Mesenchymal stem cell (in vitro differentiated cells and primary cell): ENCODE measurements around the gene MOCS2.

ENCODE experiments used
- DNase-seq: peaks from one replicate; pipeline ENCODE4 v3.0.0-alpha.2; 2013
- H2AFZ ChIP-seq: one replicate; pipeline ENCODE4 v1.6.1; 2013; ENCODE audit warnings: low read depth, mild to moderate bottlenecking, control low read depth, inconsistent platforms, low read length, moderate library complexity
- H2AK5ac ChIP-seq: 2 replicates; pipeline ENCODE4 v1.6.1; 2013; ENCODE audit warnings: low read length, moderate library complexity, mild to moderate bottlenecking, inconsistent platforms; ENCODE audit not compliant: severe bottlenecking
- H2BK120ac ChIP-seq: one replicate; pipeline ENCODE4 v1.6.1; 2013; ENCODE audit warnings: low read depth, mild to moderate bottlenecking, inconsistent platforms, low read length, moderate library complexity
- H2BK12ac ChIP-seq, 2 experiments: one replicate each; pipeline ENCODE4 v1.6.1; 2013; ENCODE audit warnings: inconsistent platforms in 2 of 2, low read length in 2 of 2, mild to moderate bottlenecking in 2 of 2, moderate library complexity in 2 of 2, control low read depth in 1 of 2
- H2BK15ac ChIP-seq: one replicate; pipeline ENCODE4 v1.6.1; 2013; ENCODE audit warnings: mild to moderate bottlenecking, low read depth, inconsistent platforms; ENCODE audit not compliant: poor library complexity, severe bottlenecking
- H2BK5ac ChIP-seq: 2 replicates; pipeline ENCODE4 v1.6.1; 2013; ENCODE audit warnings: low read depth, mild to moderate bottlenecking, low read length, control low read depth, inconsistent platforms; ENCODE audit not compliant: poor library complexity, severe bottlenecking
- H3K14ac ChIP-seq, 2 experiments: one replicate each; pipeline ENCODE4 v1.6.1; 2013; ENCODE audit warnings: inconsistent platforms in 2 of 2, low read length in 2 of 2, control low read depth in 1 of 2, mild to moderate bottlenecking in 1 of 2, moderate library complexity in 1 of 2
- H3K18ac ChIP-seq, 2 experiments: one replicate each; pipeline ENCODE4 v1.6.1; 2013; ENCODE audit warnings: inconsistent platforms in 2 of 2, low read length in 2 of 2, control low read depth in 1 of 2, low read depth in 1 of 2, mild to moderate bottlenecking in 1 of 2
- H3K23ac ChIP-seq, 2 experiments: one replicate each; pipeline ENCODE4 v1.6.1; 2013; ENCODE audit warnings: inconsistent platforms in 2 of 2, low read length in 2 of 2, mild to moderate bottlenecking in 2 of 2, moderate library complexity in 2 of 2, control low read depth in 1 of 2
- H3K27ac ChIP-seq: 2 replicates; pipeline ENCODE4 v1.5.1; 2013; ENCODE audit warnings: mild to moderate bottlenecking, moderate library complexity, low read length, control low read depth, inconsistent platforms; ENCODE audit not compliant: poor library complexity, severe bottlenecking
- H3K27me3 ChIP-seq, 2 experiments: 2 replicates each; pipeline versions ENCODE4 v1.6.1 to v1.7.0; 2013; ENCODE audit warnings: low read length in 2 of 2, mild to moderate bottlenecking in 2 of 2, moderate library complexity in 2 of 2, control low read depth in 1 of 2, inconsistent platforms in 1 of 2; ENCODE audit not compliant: control insufficient read depth in 1 of 2, insufficient read depth in 1 of 2
- H3K36me3 ChIP-seq, 2 experiments: 2 replicates each; pipeline versions ENCODE4 v1.6.1 to v1.7.0; 2013; ENCODE audit warnings: low read length in 2 of 2, control low read depth in 1 of 2, inconsistent platforms in 1 of 2, low read depth in 1 of 2, mild to moderate bottlenecking in 1 of 2; ENCODE audit not compliant: insufficient read depth in 2 of 2, control insufficient read depth in 1 of 2
- H3K4ac ChIP-seq, 2 experiments: one replicate each; pipeline ENCODE4 v1.6.1; 2013; ENCODE audit warnings: inconsistent platforms in 2 of 2, low read length in 2 of 2, mild to moderate bottlenecking in 2 of 2, moderate library complexity in 2 of 2, control low read depth in 1 of 2, low read depth in 1 of 2
- H3K4me1 ChIP-seq: 2 replicates; pipeline ENCODE4 v1.6.1; 2013; ENCODE audit warnings: low read depth, low read length, control low read depth; ENCODE audit not compliant: control insufficient read depth, insufficient read depth
- H3K4me2 ChIP-seq: 2 replicates; pipeline ENCODE4 v1.6.1; 2013; ENCODE audit warnings: low read length, mild to moderate bottlenecking, inconsistent platforms; ENCODE audit not compliant: poor library complexity, severe bottlenecking
- H3K4me3 ChIP-seq, 2 experiments: 2 replicates each; pipeline versions ENCODE4 v1.5.1 to v1.7.0; 2013; ENCODE audit warnings: low read length in 2 of 2, mild to moderate bottlenecking in 2 of 2, control low read depth in 1 of 2, low read depth in 1 of 2; ENCODE audit not compliant: insufficient read depth in 1 of 2
- H3K79me1 ChIP-seq: replicated peaks from 2 replicates; pipeline ENCODE4 v1.6.1; 2013; ENCODE audit warnings: mild to moderate bottlenecking, control low read depth, low read length, inconsistent platforms; ENCODE audit not compliant: poor library complexity, severe bottlenecking
- H3K9ac ChIP-seq: 2 replicates; pipeline ENCODE4 v1.7.0; 2013; ENCODE audit warnings: mild to moderate bottlenecking, low read length, moderate library complexity
- H3K9me3 ChIP-seq: 2 replicates; pipeline ENCODE4 v1.7.0; 2013; ENCODE audit warnings: mild to moderate bottlenecking, low read length; ENCODE audit not compliant: control insufficient read depth
- H4K8ac ChIP-seq: one replicate; pipeline ENCODE4 v1.6.1; 2013; ENCODE audit warnings: inconsistent platforms, mild to moderate bottlenecking, low read length, moderate library complexity
- H4K91ac ChIP-seq: one replicate; pipeline ENCODE4 v1.6.1; 2013; ENCODE audit warnings: mild to moderate bottlenecking, low read length, inconsistent platforms
- WGBS: methylation state at CpG from one replicate; pipeline ENCODE4 v1.1.7; 2013; ENCODE audit warnings: mixed read lengths; 5-methylcytosine and 5-hydroxymethylcytosine counted together

The MOCS2 gene

GRCh38 chr5:53120165-53120564, 10.6 kb upstream of the MOCS2 start:
- H3K23ac ChIP-seq: no peak overlapping the region
- no peak overlapping the region for H3K4me2 ChIP-seq
- H3K27ac ChIP-seq: no peak overlapping the region
- no peak overlapping the region for H2BK15ac ChIP-seq
- no peaks in the 10 kb centered on the region for H3K36me3 ChIP-seq
- no peak overlapping the region for H2AFZ ChIP-seq
- H3K79me1 ChIP-seq: no peaks in the 10 kb centered on the region
- no peak for DNase-seq
- no peak overlapping the region for H2BK5ac ChIP-seq
- WGBS: 97% methylated on average over 1 of the region's 1 CpG
- no peak overlapping the region for H2AK5ac ChIP-seq
- H2BK12ac ChIP-seq: no peak overlapping the region
- no peak overlapping the region for H4K8ac ChIP-seq
- no peaks in the 10 kb centered on the region for H3K27me3 ChIP-seq
- no peak overlapping the region for H4K91ac ChIP-seq
- H3K9ac ChIP-seq: no peak overlapping the region
- no peak overlapping the region for H3K4ac ChIP-seq
- H3K18ac ChIP-seq: no peak overlapping the region
- no peak overlapping the region for H3K14ac ChIP-seq
- H3K9me3 ChIP-seq: no peaks in the 10 kb centered on the region
- H3K4me1 ChIP-seq: no peaks in the 10 kb centered on the region
- H3K4me3 ChIP-seq: no peak overlapping the region
- no peak overlapping the region for H2BK120ac ChIP-seq

DNA sequence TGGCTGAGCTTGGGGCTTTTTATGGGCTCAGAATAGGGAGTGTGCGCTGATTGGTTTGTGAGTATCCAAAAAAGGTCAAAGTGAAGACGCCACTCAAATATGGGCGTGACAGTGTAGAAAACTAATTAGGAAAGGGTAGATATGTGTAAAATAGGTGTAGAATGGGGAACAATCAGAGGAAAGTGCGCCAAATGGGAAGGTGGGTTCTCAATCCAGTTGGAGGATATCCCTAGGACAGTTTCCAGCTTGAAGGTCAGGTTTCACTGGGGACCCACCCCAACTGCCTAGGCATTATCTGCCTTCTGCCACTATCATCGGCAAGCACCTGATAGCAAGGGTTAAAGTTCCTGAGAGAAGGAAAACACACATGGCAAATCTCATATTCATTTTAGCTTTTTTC, 9.3 kb upstream of the MOCS2 start:
- Histone ChIP-seq H2BK12ac (no peak overlapping the region), H4K8ac (no peak overlapping the region), H3K27me3 (no peaks in the 10 kb centered on the region), H3K4ac (no peak overlapping the region), H4K91ac (no peak overlapping the region), H3K9ac (no peak overlapping the region), H3K18ac (no peak overlapping the region), H3K4me1 (no peaks in the 10 kb centered on the region), H2BK5ac (no peak overlapping the region), H3K4me2 (no peak overlapping the region), H2BK15ac (no peak overlapping the region), H3K4me3 (no peak overlapping the region), H3K14ac (no peak overlapping the region), H3K36me3 (peaks cover 0 to 3% of the 10 kb centered on the region in 2 experiments), H2BK120ac (no peak overlapping the region), H3K79me1 (no peaks in the 10 kb centered on the region), H3K27ac (no peak overlapping the region), H2AFZ (no peak overlapping the region), H2AK5ac (no peak overlapping the region), H3K9me3 (no peaks in the 10 kb centered on the region), H3K23ac (no peak overlapping the region)
- no peak for DNase-seq
- WGBS: 87% methylated on average over 5 of the region's 5 CpGs

DNA sequence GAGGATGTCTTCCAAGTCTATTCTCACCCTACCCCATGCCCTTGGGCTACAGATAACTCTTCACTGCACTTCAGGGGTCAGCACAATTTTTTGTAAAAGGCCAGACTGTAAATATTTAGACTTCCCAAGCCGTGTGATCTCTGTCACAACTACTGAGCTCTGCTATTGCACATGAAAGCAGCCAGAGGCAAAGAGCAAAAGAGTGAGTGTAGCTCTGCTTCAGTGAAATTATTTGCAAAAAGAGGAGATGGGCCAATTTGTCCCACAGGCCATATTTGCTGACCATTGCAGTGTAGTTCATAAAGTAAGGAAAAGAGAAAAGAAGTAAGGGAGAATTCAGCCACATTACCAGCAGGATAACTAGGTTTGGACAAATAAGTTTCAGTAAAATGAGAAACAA, 7.0 kb upstream of the MOCS2 start:
- H2AFZ ChIP-seq: no peak overlapping the region
- H4K91ac ChIP-seq: no peak overlapping the region
- peak; percentile 51 for DNase-seq
- H3K14ac ChIP-seq: no peak overlapping the region
- H3K9ac ChIP-seq: no peak overlapping the region
- H3K23ac ChIP-seq: no peak overlapping the region
- H3K27me3 ChIP-seq: no peaks in the 10 kb centered on the region
- no peaks in the 10 kb centered on the region for H3K9me3 ChIP-seq
- H3K79me1 ChIP-seq: no peaks in the 10 kb centered on the region
- no peak overlapping the region for H2BK12ac ChIP-seq
- H3K4me3 ChIP-seq: no peak overlapping the region
- H3K4me2 ChIP-seq: no peak overlapping the region
- H4K8ac ChIP-seq: no peak overlapping the region
- H3K27ac ChIP-seq: no peak overlapping the region
- no peak overlapping the region for H2BK5ac ChIP-seq
- no peak overlapping the region for H2BK120ac ChIP-seq
- H2AK5ac ChIP-seq: no peak overlapping the region
- no peak overlapping the region for H2BK15ac ChIP-seq
- no peak overlapping the region for H3K4ac ChIP-seq
- H3K18ac ChIP-seq: no peak overlapping the region
- 36% methylated on average over 1 of the region's 1 CpG for WGBS
- no peaks in the 10 kb centered on the region for H3K4me1 ChIP-seq
- H3K36me3 ChIP-seq: peaks cover 0 to 3% of the 10 kb centered on the region in 2 experiments

DNA sequence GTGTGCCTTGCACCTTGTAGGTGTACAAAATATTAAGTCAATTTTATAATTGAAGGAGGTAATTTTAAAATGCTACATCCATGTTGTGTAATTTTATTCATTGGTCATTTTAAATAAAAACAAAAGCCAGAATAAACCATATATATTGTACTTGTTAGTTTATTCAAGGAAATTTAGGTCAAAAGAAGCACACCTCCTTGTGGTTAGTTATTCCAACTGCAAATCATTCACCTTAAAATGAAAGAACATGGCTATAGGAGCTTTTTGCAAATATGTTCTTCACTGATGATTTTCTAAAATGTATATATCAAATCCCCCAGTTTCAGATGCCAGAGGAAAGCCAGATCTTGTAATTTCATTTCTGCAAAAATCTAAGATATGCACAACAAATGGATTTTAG, 5.4 kb upstream of the MOCS2 start:
- Histone ChIP-seq H3K36me3 (peaks cover 0 to 3% of the 10 kb centered on the region in 2 experiments), H2BK120ac (no peak overlapping the region), H2AK5ac (no peak overlapping the region), H2AFZ (no peak overlapping the region), H3K4ac (no peak overlapping the region), H2BK12ac (no peak overlapping the region), H4K8ac (no peak overlapping the region), H3K27me3 (no peaks in the 10 kb centered on the region), H3K4me3 (no peak overlapping the region), H2BK15ac (no peak overlapping the region), H3K18ac (no peak overlapping the region), H3K79me1 (no peaks in the 10 kb centered on the region), H3K4me2 (no peak overlapping the region), H2BK5ac (no peak overlapping the region), H3K9me3 (no peaks in the 10 kb centered on the region), H3K4me1 (no peaks in the 10 kb centered on the region), H4K91ac (no peak overlapping the region), H3K27ac (no peak overlapping the region), H3K9ac (no peak overlapping the region), H3K23ac (no peak overlapping the region), H3K14ac (no peak overlapping the region)
- DNase-seq: peak; percentile 21
